GM18867 (cell line): ENCODE data around the gene NME5.
"Not testable (repeated sequence)": the region's sequence is repeated elsewhere in the genome, so short reads cannot be mapped to it uniquely, and the experiment has no call there.

Source experiments
- ATAC-seq: cut with Tn5 transposase; IDR thresholded peaks from one replicate; pipeline ENCODE4 v1.9.1; 2021; ENCODE audit warnings: mild to moderate bottlenecking, moderate library complexity; ENCODE audit not compliant: unreplicated experiment

NME5 gene, protein sequence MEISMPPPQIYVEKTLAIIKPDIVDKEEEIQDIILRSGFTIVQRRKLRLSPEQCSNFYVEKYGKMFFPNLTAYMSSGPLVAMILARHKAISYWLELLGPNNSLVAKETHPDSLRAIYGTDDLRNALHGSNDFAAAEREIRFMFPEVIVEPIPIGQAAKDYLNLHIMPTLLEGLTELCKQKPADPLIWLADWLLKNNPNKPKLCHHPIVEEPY

DNA sequence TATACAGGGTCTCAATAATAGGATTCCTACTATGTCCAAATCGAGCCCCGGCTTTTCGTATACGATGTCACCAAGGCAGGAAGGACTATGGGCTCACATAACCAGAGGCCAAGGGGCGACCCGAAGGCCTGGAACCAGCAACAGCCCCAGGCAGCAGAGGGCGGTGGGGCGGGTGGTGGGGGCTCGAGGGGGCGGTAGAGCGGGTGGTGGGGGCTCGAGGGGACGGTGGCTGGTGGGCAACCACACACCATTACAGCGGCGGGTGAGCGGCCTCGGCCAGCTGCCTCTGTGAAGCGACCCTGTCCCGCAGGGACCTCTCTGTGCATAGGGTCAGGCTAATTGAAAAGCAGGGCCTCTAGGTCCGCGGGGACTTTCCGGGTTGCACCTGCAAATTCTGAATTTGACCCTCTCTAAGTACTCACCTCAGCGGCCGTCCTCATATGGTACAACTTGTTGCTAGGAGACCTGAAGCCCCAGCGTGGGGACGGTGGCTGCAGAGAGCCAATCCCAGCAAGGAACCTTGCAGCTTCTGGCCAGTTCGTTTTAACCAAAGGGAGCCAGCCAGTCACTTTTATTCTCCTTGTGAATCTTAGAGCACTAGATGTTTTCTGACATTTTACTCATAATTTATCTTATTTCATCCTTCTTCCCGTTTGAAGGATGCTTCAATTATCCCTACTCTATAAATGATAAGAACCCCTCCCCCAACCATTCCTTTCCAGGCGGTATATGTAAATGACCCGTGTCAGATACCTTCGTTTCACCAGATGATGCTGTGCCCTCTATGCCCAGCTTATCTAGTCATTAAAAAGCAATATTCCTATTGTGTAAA, at the start of gene NME5:
TSS of gene NME5 (minus strand) at position 480 of the 832 bp plus-strand sequence. CDS start 648 bp downstream, outside the sequence.
- no peak for ATAC-seq

GRCh38 chr5:138188626-138189025, 49.4 kb upstream of the NME5 start:
- ATAC-seq = no peak

GRCh38 chr5:138186002-138186447, 46.8 kb upstream of the NME5 start:
- no peak for ATAC-seq

- no peak for ATAC-seq
These were observed 43.6 kb upstream of the NME5 start for GRCh38 chr5:138182808-138183207.

GRCh38 chr5:138180841-138181240, 41.6 kb upstream of the NME5 start:
- ATAC-seq = no peak

GRCh38 chr5:138180183-138180782, 41.1 kb upstream of the NME5 start:
- peak; percentile 32 for ATAC-seq

GRCh38 chr5:138179277-138179857, 40.1 kb upstream of the NME5 start:
- no peak for ATAC-seq

- peak; percentile 86 for ATAC-seq
These were observed 39.5 kb upstream of the NME5 start, which contains the start of the genes BRD8 and KIF20A for GRCh38 chr5:138178516-138179276. Gene BRD8 (minus strand): TSS chr5:138178630. CDS start chr5:138178614, 16 bp downstream. Gene KIF20A (plus strand): TSS chr5:138179112. CDS start chr5:138179681, 569 bp downstream.

GRCh38 chr5:138177941-138178515, 38.8 kb upstream of the NME5 start:
- ATAC-seq = no peak

- ATAC-seq = no peak
These were observed 31.1 kb upstream of the NME5 start for GRCh38 chr5:138170299-138170698.

- ATAC-seq = no peak
These were observed 29.9 kb upstream of the NME5 start for GRCh38 chr5:138169124-138169523.

- no peak for ATAC-seq
These were observed 24.5 kb upstream of the NME5 start for GRCh38 chr5:138163721-138164120.

GRCh38 chr5:138160706-138161105, 21.5 kb upstream of the NME5 start:
- no peak for ATAC-seq

- no peak for ATAC-seq
These were observed 20.4 kb upstream of the NME5 start for GRCh38 chr5:138159666-138160065.

- no peak for ATAC-seq
These were observed 18.4 kb upstream of the NME5 start for GRCh38 chr5:138157626-138158025.

DNA sequence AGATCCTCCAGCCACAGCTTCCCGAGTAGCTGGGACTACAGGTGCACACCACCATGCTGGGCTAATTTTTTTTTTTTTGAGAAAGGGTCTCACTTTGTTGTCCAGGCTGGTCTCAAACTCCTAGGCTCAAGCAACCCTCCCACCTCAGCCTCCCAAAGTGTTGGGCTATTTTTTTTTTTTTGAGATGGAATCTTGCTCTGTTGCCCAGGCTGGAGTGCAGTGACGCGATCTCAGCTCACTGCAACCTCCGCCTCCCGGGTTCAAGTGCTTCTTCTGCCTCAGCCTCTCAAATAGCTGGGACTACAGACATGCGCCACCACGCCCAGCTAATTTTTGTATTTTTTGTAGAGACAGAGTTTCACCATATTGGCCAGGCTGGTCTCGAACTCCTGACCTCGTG, 16.7 kb upstream of the NME5 start:
- not testable (repeated sequence) for ATAC-seq

GRCh38 chr5:138149530-138149929, 10.3 kb upstream of the NME5 start:
- ATAC-seq = no peak

DNA sequence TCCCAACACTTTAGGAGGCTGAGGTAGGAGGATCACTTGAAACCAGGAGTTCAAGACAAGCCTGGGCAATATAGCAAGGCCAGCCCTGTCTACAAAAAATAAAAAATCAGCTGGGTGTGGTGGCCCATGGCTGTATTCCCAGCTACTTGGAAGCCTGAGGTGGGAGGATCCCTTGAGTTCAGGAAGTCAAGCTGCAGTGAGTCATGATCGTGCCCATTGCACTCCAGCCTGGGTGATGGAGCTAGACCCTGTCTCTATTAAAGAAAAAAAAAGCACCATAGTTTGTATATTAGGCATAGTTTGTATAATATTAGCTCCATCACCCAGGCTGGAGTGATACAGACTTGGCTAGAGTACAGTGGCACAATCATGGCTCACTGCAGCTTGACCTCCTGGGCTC, 9.6 kb upstream of the NME5 start:
- ATAC-seq = no peak

DNA sequence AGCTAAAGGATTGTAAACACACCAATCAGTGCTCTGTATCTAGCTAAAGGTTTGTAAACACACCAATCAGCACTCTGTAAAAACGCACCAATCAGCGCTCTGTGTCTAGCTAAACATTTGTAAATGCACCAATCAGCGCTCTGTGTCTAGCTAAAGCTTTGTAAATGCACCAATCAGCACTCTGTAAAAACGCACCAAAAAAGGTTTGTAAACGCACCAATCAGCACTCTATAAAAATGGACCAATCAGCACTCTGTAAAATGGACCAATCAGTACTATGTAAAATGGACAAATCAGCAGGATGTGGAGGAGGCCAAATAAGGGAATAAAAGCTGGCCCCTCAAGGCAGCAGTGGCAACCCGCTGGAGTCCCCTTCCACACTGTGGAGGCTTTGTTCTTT, 4.3 kb upstream of the NME5 start:
- not testable (repeated sequence) for ATAC-seq

GRCh38 chr5:138141734-138142133, 2.5 kb upstream of the NME5 start:
- ATAC-seq = no peak
